ENCODE data around the gene TRIM9.

The TRIM9 gene

DNA sequence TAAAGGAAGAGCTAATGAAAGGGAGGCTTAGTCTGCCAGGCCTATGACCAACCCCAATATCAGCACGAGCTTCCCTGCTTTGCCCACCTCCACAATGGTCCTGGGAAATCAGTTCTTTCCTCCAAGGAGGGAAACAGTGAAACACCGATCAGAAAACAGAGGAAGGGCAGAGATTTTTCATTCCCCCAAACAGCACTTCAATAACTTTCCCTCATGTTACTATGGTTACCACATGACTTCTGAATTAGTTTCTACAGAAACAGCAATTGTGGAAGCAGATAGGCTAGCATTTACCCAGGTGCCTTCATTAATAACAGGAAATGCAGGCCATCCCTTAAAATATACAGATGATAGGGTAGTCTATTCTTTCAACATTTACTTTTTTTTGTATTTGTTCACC is 35.9 kb downstream of the TRIM9 start:
- POLR2A ChIA-PET (ENCODE audit: low non-redundant PET): no interaction called here

GRCh38 chr14:51058382-51058781 is 36.5 kb downstream of the TRIM9 start:
- ChIA-PET POLR2A (ENCODE audit: low non-redundant PET) (no interaction called here), CTCF (interaction anchor here (0.6 kb wide), 1 partner anchor 232 kb away, joined by 4 read pairs; no protein-coding TSS in a partner anchor)
- TF ChIP-seq CTCF (conservative IDR thresholded peaks at IDR 0.05; ENCODE audit: low read depth): no peak
- H3K27ac ChIP-seq: no peak overlapping the region
- no peak for DNase-seq (ENCODE audit: low spot score)

More for the DNA sequence above, 35.9 kb downstream of the TRIM9 start:
- DNase-seq (ENCODE audit: low spot score): no peak
- no peak for TF ChIP-seq CTCF (conservative IDR thresholded peaks at IDR 0.05; ENCODE audit: low read depth)
- H3K27ac ChIP-seq: no peak overlapping the region
- CTCF ChIA-PET: no interaction called here

- POLR2A ChIA-PET (ENCODE audit: low non-redundant PET): no interaction called here
- no peak for DNase-seq (ENCODE audit: low spot score)
- H3K27ac ChIP-seq: no peak overlapping the region
- CTCF ChIA-PET: interaction anchor here (1.4 kb wide), 1 partner anchor 15 kb away, joined by 3 read pairs; no protein-coding TSS in a partner anchor
- no peak for TF ChIP-seq CTCF (conservative IDR thresholded peaks at IDR 0.05; ENCODE audit: low read depth)
Measured at GRCh38 chr14:51056421-51056820, 38.5 kb downstream of the TRIM9 start.

DNA sequence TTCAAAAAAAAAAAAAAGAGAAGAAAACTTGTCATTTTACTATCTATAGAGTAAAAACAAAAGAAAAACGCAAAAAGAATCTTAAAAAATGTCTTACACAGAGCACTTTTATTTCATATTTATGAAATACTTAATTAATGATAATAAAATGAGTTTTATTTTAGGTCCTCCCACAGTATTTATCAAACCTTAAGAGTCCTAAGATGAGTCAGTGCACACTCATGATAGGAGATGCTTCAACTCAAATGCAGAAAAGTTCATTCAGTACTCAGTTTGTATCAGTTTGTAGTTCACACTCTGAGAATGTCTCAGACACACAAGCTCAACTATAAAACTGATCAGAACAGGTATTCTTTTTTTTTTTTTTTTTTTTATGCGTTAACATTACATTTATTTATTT is 41.7 kb downstream of the TRIM9 start:
- ChIA-PET CTCF (interaction anchor here (0.7 kb wide), 1 partner anchor 20 kb away, joined by 3 read pairs; no protein-coding TSS in a partner anchor), POLR2A (ENCODE audit: low non-redundant PET) (no interaction called here)
- no peak for DNase-seq (ENCODE audit: low spot score)
- TF ChIP-seq CTCF (conservative IDR thresholded peaks at IDR 0.05; ENCODE audit: low read depth): no peak
- H3K27ac ChIP-seq: no peak overlapping the region

GRCh38 chr14:51044961-51045360 is 49.9 kb downstream of the TRIM9 start:
- H3K27ac ChIP-seq: no peak overlapping the region
- CTCF ChIA-PET: no interaction called here
- POLR2A ChIA-PET (ENCODE audit: low non-redundant PET): no interaction called here
- DNase-seq (ENCODE audit: low spot score): no peak
- no peak for TF ChIP-seq CTCF (conservative IDR thresholded peaks at IDR 0.05; ENCODE audit: low read depth)

DNA sequence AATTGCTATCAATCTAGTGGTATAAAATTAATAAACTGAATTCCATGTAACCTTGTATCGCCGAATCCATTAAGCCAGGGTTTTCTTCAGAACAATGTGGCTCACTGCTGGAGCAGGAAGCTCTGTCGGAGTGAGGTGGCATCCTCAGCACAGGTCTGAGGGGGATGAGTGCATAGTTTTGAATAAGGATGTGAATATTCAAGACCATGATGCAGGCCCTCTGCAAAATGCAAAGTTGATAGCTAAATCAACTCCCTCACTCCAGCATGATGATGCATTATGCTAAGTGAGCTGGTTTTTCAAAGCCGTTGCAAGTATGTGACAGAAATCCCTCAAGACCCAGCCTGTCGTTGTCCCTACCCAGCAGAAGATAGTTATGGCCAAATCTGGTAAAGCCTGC is 53.0 kb downstream of the TRIM9 start:
- H3K27ac ChIP-seq: no peak overlapping the region
- no peak for TF ChIP-seq CTCF (conservative IDR thresholded peaks at IDR 0.05; ENCODE audit: low read depth)
- POLR2A ChIA-PET (ENCODE audit: low non-redundant PET): no interaction called here
- no peak for DNase-seq (ENCODE audit: low spot score)
- CTCF ChIA-PET: no interaction called here

DNA sequence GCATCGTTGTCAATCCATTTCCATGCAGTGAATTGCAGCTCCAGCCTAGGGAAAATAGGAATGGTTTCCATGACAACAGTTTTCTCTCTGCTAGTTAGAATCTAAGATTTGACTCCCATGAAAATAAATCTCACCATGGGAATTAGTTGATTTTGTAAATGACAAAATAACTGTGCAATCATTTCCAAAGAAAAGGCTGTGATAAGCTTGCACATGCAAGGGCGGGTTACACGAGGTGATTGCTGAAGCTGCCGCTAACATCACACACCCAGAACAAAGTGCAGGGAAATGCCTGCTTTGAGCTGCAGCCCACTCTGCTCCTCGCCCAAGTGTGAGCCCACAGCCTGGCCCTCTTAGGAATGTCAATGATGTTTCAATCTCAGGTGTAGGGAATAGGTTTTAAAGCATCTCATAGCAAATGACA is 53.8 kb downstream of the TRIM9 start:
- no peak overlapping the region for H3K27ac ChIP-seq
- TF ChIP-seq CTCF (conservative IDR thresholded peaks at IDR 0.05; ENCODE audit: low read depth): no peak
- ChIA-PET CTCF (no interaction called here), POLR2A (ENCODE audit: low non-redundant PET) (no interaction called here)
- DNase-seq (ENCODE audit: low spot score): no peak

Measured in RWPE1 (cell line).